ENCODE measurements around the gene PLK4.
"Not testable (repeated sequence)": the region's sequence is repeated elsewhere in the genome, so short reads cannot be mapped to it uniquely, and the experiment has no call there.

The PLK4 gene

GRCh38 chr4:127916512-127916911 is 35.8 kb downstream of the PLK4 start:
- no peak for DNase-seq

GRCh38 chr4:127917151-127917550 is 36.5 kb downstream of the PLK4 start:
- no peak for DNase-seq

- DNase-seq: no peak
Observed at GRCh38 chr4:127920521-127920920, 39.8 kb downstream of the PLK4 start.

GRCh38 chr4:127922226-127922625 is 41.5 kb downstream of the PLK4 start:
- DNase-seq: no peak

GRCh38 chr4:127925720-127926119 is 45.0 kb downstream of the PLK4 start:
- DNase-seq: not testable (repeated sequence)

- no peak for DNase-seq
Observed at GRCh38 chr4:127930175-127930574, 49.5 kb downstream of the PLK4 start.

GRCh38 chr4:127931836-127932235 is 51.1 kb downstream of the PLK4 start:
- not testable (repeated sequence) for DNase-seq

- no peak for DNase-seq
Observed at GRCh38 chr4:127936974-127937373, 56.3 kb downstream of the PLK4 start.

Data from NCI-H1105 treated with DMSO at 0.1 percent for 48 hours (cell line).